NCI-H1436 (cell line): Measurements from ENCODE around the gene VARS2.
"Not testable (repeated sequence)": the region's sequence is repeated elsewhere in the genome, so short reads cannot be mapped to it uniquely, and the experiment has no call there.

ENCODE experiments used
- DNase-seq: peaks from one replicate; lab custom pipeline; 2025; lab: John Stamatoyannopoulos, UW

The VARS2 gene

GRCh38 chr6:30962716-30963115 is 48.7 kb downstream of the VARS2 start:
- no peak for DNase-seq

GRCh38 chr6:30963641-30964040 is 49.6 kb downstream of the VARS2 start:
- no peak for DNase-seq

GRCh38 chr6:30964075-30964474 is 50.0 kb downstream of the VARS2 start:
- no peak for DNase-seq

GRCh38 chr6:30965140-30965601 is 51.1 kb downstream of the VARS2 start:
- no peak for DNase-seq

- DNase-seq = no peak
Observed at GRCh38 chr6:30966154-30966553, 52.1 kb downstream of the VARS2 start.

- not testable (repeated sequence) for DNase-seq
Observed at GRCh38 chr6:30969171-30969570, 55.1 kb downstream of the VARS2 start.

- DNase-seq = no peak
Observed at GRCh38 chr6:30970946-30971345, 56.9 kb downstream of the VARS2 start.

GRCh38 chr6:30972816-30973215 is 58.8 kb downstream of the VARS2 start:
- no peak for DNase-seq

GRCh38 chr6:30974490-30975252 is 60.6 kb downstream of the VARS2 start:
- no peak for DNase-seq
